Neural crest cell (in vitro differentiated cells): Measurements from ENCODE around the gene KERA. TPM values are rescaled to one million over a fixed set of nuclear protein-coding genes. Genes with fewer than 3 reads are reported as not detected.

Experiments
- DNase-seq: peaks from one replicate; pipeline ENCODE4 v3.0.0; 2021; ENCODE audit warnings: low read depth, mixed read lengths, low spot score
- H3K27ac Mint-ChIP-seq: one replicate; pipeline ENCODE4 v1.8.0; 2021; ENCODE audit warnings: mild to moderate bottlenecking, mixed read lengths; ENCODE audit not compliant: unreplicated experiment
- H3K27me3 Mint-ChIP-seq: 2 replicates; pipeline ENCODE4 v1.8.0; 2021; ENCODE audit warnings: low read depth, mild to moderate bottlenecking, mixed read lengths
- H3K36me3 Mint-ChIP-seq: 2 replicates; pipeline ENCODE4 v1.8.0; 2021; ENCODE audit warnings: low read depth, mild to moderate bottlenecking, mixed read lengths
- H3K4me1 Mint-ChIP-seq: 2 replicates; pipeline ENCODE4 v1.8.0; 2021; ENCODE audit warnings: mixed read lengths
- H3K4me3 Mint-ChIP-seq: one replicate; pipeline ENCODE4 v1.8.0; 2021; ENCODE audit warnings: mild to moderate bottlenecking, mixed read lengths
- H3K9me3 Mint-ChIP-seq: 2 replicates; pipeline ENCODE4 v1.8.0; 2021; ENCODE audit warnings: mixed read lengths
- CTCF ChIP-seq: fragments of 200-600 bp; sonication (generic); conservative IDR thresholded peaks from 2 replicates; pipeline ENCODE4 v1.5.0; 2021; ENCODE audit warnings: antibody characterized with exemption, mild to moderate bottlenecking
- total RNA-seq: library from RNA; stranded (reverse); gene quantifications from 2 replicates; pipeline ENCODE4 v1.2.1, GENCODE V29; 2021

Gene KERA
- total RNA-seq, 1 donor from 2014 or later: not detected

- no peak for TF ChIP-seq CTCF
- DNase-seq: no peak
- H3K36me3 Mint-ChIP-seq: no peaks in the 10 kb centered on the region
- H3K27ac Mint-ChIP-seq: no peak overlapping the region
- H3K27me3 Mint-ChIP-seq: no peaks in the 10 kb centered on the region
- H3K9me3 Mint-ChIP-seq: no peaks in the 10 kb centered on the region
- H3K4me1 Mint-ChIP-seq: no peaks in the 10 kb centered on the region
- H3K4me3 Mint-ChIP-seq: no peak overlapping the region
Measured at GRCh38 chr12:91072931-91073330, 15.1 kb upstream of the KERA start.

- no peak for DNase-seq
- Mint-ChIP-seq H3K4me3 (no peak overlapping the region), H3K9me3 (no peaks in the 10 kb centered on the region), H3K27me3 (no peaks in the 10 kb centered on the region), H3K36me3 (no peaks in the 10 kb centered on the region), H3K27ac (no peak overlapping the region), H3K4me1 (no peaks in the 10 kb centered on the region)
- TF ChIP-seq CTCF: no peak
Measured at GRCh38 chr12:91070936-91071335, 13.1 kb upstream of the KERA start.

DNA sequence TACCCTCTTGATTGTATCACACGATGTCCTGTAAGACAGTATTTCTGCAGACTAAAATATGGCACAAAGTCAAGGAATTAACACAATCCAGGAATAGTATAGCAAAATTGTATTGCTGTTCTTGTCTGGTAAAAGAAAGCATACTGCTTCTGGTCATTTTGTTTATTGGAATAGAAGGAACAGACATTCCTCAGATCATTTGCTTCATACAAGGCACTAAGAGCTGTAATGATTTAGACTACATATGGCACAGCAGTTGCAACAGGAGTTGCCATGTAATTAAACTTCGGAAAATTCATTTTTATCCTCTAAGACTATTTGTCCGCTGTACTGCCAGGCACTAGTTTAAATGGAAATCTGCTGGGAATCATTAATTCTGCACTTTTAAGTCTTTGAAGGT lies 7.6 kb upstream of the KERA start:
- no peak for DNase-seq
- H3K4me3 Mint-ChIP-seq: no peak overlapping the region
- no peaks in the 10 kb centered on the region for H3K9me3 Mint-ChIP-seq
- no peaks in the 10 kb centered on the region for H3K27me3 Mint-ChIP-seq
- TF ChIP-seq CTCF: no peak
- no peaks in the 10 kb centered on the region for H3K4me1 Mint-ChIP-seq
- H3K27ac Mint-ChIP-seq: no peak overlapping the region
- no peaks in the 10 kb centered on the region for H3K36me3 Mint-ChIP-seq

- no peaks in the 10 kb centered on the region for H3K27me3 Mint-ChIP-seq
- no peaks in the 10 kb centered on the region for H3K9me3 Mint-ChIP-seq
- no peak for DNase-seq
- H3K36me3 Mint-ChIP-seq: no peaks in the 10 kb centered on the region
- H3K4me3 Mint-ChIP-seq: no peak overlapping the region
- H3K4me1 Mint-ChIP-seq: no peaks in the 10 kb centered on the region
- H3K27ac Mint-ChIP-seq: no peak overlapping the region
- TF ChIP-seq CTCF: no peak
Measured at GRCh38 chr12:91064640-91065039, 6.8 kb upstream of the KERA start.

GRCh38 chr12:91061091-91061490 lies 3.3 kb upstream of the KERA start:
- TF ChIP-seq CTCF: no peak
- Mint-ChIP-seq H3K4me3 (no peak overlapping the region), H3K27me3 (no peaks in the 10 kb centered on the region), H3K4me1 (no peaks in the 10 kb centered on the region), H3K36me3 (no peaks in the 10 kb centered on the region), H3K9me3 (no peaks in the 10 kb centered on the region), H3K27ac (no peak overlapping the region)
- DNase-seq: no peak

- Mint-ChIP-seq H3K4me1 (no peaks in the 10 kb centered on the region), H3K27ac (no peak overlapping the region), H3K9me3 (no peaks in the 10 kb centered on the region), H3K4me3 (no peak overlapping the region), H3K36me3 (no peaks in the 10 kb centered on the region), H3K27me3 (no peaks in the 10 kb centered on the region)
- TF ChIP-seq CTCF: no peak
- DNase-seq: no peak
Measured at GRCh38 chr12:91059211-91059610, 1.4 kb upstream of the KERA start.
